ENCODE measurements around the gene ARMC10. TPM values are rescaled to one million over a fixed set of nuclear protein-coding genes. Genes with fewer than 3 reads are reported as not detected.

ARMC10 gene
- total and polyA plus RNA-seq, 4 donors: 14.6 to 20.1 (median 18.8) TPM

DNA sequence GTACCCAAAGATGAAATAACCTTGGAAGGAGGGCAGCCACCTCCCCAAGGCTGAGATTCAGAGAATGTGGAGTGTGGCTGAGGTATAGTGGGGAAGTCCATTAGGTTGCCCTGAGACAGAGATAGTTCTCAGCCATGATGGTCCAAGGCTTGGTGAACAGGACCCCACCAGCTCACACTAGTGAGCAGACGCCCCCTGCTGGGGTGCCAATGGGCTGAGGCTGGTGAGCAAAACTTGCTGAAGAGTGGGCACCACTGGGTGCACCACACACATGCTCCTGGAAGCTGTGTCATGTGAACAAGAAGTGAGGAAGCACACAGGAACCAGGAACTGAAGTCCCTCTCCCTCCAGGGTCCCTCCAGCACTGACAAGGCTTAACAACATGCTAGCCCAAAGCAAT lies 9.3 kb upstream of the ARMC10 start:
- Histone ChIP-seq H3K4me3 (ENCODE audit: low read depth in 1 of 3, low read length in 3 of 3) (no peak overlapping the region), H3K9me3 (ENCODE audit: control insufficient read depth in 4 of 4, low read length in 3 of 4) (no peaks in the 10 kb centered on the region), H3K27ac (ENCODE audit: low read depth in 1 of 2, low read length in 2 of 2) (no peak overlapping the region), H3K4me1 (ENCODE audit: control insufficient read depth in 4 of 4, insufficient read depth in 4 of 4, low read length in 3 of 4) (no peaks in the 10 kb centered on the region), H3K27me3 (ENCODE audit: control insufficient read depth in 4 of 4, insufficient read depth in 4 of 4, low read length in 3 of 4) (no peaks in the 10 kb centered on the region), H3K36me3 (ENCODE audit: control insufficient read depth in 4 of 4, insufficient read depth in 3 of 4, low read depth in 1 of 4, low read length in 3 of 4) (no peaks in the 10 kb centered on the region), H3K9ac (ENCODE audit: low read depth in 1 of 2, low read length in 2 of 2) (no peak overlapping the region)
- TF ChIP-seq RAD21 (IDR thresholded peaks at IDR 0.05): peak; percentile 30 to 62
- TF ChIP-seq EGR1 (IDR thresholded peaks at IDR 0.05; ENCODE audit: low read depth in 2 of 2): no peak
- TF ChIP-seq, protein P1, sequence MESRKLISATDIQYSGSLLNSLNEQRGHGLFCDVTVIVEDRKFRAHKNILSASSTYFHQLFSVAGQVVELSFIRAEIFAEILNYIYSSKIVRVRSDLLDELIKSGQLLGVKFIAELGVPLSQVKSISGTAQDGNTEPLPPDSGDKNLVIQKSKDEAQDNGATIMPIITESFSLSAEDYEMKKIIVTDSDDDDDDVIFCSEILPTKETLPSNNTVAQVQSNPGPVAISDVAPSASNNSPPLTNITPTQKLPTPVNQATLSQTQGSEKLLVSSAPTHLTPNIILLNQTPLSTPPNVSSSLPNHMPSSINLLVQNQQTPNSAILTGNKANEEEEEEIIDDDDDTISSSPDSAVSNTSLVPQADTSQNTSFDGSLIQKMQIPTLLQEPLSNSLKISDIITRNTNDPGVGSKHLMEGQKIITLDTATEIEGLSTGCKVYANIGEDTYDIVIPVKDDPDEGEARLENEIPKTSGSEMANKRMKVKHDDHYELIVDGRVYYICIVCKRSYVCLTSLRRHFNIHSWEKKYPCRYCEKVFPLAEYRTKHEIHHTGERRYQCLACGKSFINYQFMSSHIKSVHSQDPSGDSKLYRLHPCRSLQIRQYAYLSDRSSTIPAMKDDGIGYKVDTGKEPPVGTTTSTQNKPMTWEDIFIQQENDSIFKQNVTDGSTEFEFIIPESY (IDR thresholded peaks at IDR 0.05): no peak
- no peak for TF ChIP-seq FOXA1 (IDR thresholded peaks at IDR 0.05)
- TF ChIP-seq RXRA (IDR thresholded peaks at IDR 0.05): no peak
- no peak for TF ChIP-seq MAX (IDR thresholded peaks at IDR 0.05)
- TF ChIP-seq TAF1 (conservative IDR thresholded peaks at IDR 0.05): no peak
- TF ChIP-seq, protein P2, sequence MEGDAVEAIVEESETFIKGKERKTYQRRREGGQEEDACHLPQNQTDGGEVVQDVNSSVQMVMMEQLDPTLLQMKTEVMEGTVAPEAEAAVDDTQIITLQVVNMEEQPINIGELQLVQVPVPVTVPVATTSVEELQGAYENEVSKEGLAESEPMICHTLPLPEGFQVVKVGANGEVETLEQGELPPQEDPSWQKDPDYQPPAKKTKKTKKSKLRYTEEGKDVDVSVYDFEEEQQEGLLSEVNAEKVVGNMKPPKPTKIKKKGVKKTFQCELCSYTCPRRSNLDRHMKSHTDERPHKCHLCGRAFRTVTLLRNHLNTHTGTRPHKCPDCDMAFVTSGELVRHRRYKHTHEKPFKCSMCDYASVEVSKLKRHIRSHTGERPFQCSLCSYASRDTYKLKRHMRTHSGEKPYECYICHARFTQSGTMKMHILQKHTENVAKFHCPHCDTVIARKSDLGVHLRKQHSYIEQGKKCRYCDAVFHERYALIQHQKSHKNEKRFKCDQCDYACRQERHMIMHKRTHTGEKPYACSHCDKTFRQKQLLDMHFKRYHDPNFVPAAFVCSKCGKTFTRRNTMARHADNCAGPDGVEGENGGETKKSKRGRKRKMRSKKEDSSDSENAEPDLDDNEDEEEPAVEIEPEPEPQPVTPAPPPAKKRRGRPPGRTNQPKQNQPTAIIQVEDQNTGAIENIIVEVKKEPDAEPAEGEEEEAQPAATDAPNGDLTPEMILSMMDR (IDR thresholded peaks at IDR 0.05; ENCODE audit: low read depth, low read length, missing input control): peak; percentile 24
- 10% methylated on average over 1 of the region's 1 CpG for WGBS
- peak; percentile 60 for DNase-seq (ENCODE audit: low spot score)

DNA sequence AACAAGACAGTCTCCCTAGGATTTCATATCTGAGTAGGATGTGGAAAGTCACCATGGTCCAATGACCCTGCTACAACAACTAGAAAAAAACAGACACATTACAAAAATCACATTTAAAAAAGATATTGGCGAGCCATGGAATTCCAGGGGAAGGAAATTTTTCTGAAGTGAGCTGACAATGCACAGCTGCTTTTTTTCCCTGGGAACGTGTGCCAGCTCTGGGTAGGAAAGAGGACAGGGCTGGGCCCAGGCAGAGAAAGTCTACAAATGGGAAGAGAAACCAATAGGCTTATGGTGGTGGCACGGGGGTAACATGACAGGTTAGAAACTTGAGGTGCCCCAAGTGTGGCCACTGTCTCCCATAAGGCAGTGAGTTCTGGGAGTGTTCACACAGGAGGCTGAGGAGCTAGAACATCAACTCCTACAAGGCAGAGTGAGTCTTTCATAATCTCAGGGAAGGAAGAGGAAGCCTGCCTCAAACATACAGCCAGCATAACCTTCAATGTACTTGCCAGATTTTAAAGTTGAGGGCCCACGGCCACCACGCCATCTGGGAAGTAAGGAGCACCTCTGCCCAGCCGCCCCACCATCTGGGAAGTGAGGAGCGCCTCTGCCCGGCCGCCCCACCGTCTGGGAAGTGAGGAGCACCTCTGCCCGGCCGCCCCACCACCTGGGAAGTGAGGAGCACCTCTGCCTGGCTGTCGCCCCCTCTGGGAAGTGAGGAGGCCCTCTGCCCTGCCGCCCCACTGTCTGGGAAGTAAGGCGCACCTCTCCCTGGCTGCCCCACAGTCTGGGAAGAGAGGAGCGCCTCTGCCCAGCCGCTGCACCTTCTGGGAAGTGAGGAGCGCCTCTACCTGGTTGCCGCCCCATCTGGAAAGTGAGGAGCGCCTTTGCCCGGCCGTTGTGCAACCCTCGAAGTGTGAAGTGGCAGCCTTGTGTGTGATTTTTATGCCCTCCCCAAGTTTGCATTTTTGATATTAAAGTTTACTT lies 6.2 kb upstream of the ARMC10 start:
- no peak for TF ChIP-seq REST (IDR thresholded peaks at IDR 0.05)
- TF ChIP-seq SP1 (IDR thresholded peaks at IDR 0.05): no peak
- TF ChIP-seq, protein P1 (IDR thresholded peaks at IDR 0.05): no peak
- Histone ChIP-seq H3K9me3 (ENCODE audit: control insufficient read depth in 4 of 4, low read length in 3 of 4) (no peaks in the 10 kb centered on the region), H3K4me1 (ENCODE audit: control insufficient read depth in 4 of 4, insufficient read depth in 4 of 4, low read length in 3 of 4) (peaks cover 0 to 1% (median under 1%) of the 10 kb centered on the region in 4 donors), H3K27ac (ENCODE audit: low read depth in 1 of 2, low read length in 2 of 2) (no peak overlapping the region), H3K36me3 (ENCODE audit: control insufficient read depth in 4 of 4, insufficient read depth in 3 of 4, low read depth in 1 of 4, low read length in 3 of 4) (no peaks in the 10 kb centered on the region), H3K4me3 (ENCODE audit: low read depth in 1 of 3, low read length in 3 of 3) (no peak overlapping the region), H3K9ac (ENCODE audit: low read depth in 1 of 2, low read length in 2 of 2) (no peak overlapping the region), H3K27me3 (ENCODE audit: control insufficient read depth in 4 of 4, insufficient read depth in 4 of 4, low read length in 3 of 4) (no peaks in the 10 kb centered on the region)
- 95% methylated on average over 23 of the region's 23 CpGs for WGBS
- no peak for DNase-seq (ENCODE audit: low spot score)

All from liver (tissue), 9 donors.